ENCODE results near the gene NREP.

GRCh38 chr5:111783537-111783936 is 26.5 kb upstream of the NREP start:
- TF ChIP-seq POLR2A (IDR thresholded peaks at IDR 0.05; ENCODE audit: low read depth, low read length) (no peak), POLR2AphosphoS5 (IDR thresholded peaks at IDR 0.05; ENCODE audit: low read depth, low read length) (no peak), TAF1 (IDR thresholded peaks at IDR 0.05; ENCODE audit: borderline replicate concordance, low read depth, low read length) (no peak)
